Hematopoietic multipotent progenitor cell treated with erythropoietin and hydrocortisone succinate and interleukin-3 and kit ligand, for 17 days (in vitro differentiated cells): ENCODE data around the gene CALM3.

ENCODE experiments used
- DNase-seq: peaks from one replicate; pipeline ENCODE4 v3.0.0-alpha.2; 2015; ENCODE audit warnings: low spot score

The CALM3 gene

DNA sequence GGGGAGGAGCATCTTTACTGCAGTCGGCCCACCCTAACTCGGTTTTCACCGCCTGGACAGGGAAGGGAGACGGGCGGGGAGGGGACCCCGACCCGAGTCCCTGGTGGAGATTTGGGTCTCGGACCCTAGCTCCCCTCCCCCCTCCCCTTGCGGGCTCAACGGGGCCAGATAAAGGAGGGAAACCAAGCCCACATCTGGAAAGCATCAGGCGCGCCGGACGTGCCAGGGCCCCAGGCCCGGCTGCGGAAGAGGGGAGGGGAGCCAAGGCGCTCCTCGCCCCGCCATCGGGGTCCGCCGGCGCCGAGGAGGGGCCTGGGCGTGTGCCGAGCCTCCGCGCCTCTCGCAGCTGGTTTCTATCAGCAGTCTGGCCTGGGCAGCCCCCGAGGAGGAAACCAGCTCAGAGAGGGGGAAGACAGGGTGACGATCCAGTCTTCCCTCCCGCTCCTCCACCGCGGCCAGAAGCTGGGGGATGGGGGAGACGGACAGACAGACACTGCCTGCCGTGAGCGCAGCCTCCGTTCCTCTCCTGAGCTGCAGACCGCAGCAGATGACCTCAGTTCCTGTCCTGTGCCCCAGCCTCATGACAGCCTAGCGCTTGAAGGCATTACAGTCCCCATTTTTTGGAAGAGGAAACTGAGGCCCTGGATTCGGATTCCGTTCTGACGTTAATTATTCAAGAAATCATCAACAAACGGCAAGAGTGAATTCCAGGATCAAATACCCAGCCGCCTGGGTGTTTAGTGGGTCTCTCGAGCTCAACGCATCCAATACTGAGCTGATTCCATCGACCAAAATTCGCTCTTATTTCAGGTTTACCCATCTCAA, 38.4 kb downstream of the CALM3 start:
- no peak for DNase-seq

DNA sequence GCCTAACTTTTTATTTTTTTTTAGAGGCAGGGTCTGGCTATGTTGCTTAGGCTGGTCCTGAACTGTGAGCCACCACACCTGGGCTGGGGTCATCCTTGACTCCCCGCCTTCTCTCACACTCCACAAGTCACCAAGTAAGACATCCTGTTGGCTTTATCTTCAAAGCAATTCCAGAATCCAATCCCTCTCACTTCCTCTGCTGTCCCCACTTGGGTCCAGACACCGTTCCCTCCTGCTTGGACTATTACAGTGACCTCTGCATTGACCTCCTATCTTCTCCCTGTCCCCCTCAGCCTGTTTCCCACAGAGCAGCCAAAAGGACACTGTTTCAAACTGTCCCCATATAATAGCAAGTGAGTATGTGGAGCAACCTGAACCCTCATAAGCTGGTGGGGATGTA, 39.5 kb downstream of the CALM3 start:
- DNase-seq: no peak

DNA sequence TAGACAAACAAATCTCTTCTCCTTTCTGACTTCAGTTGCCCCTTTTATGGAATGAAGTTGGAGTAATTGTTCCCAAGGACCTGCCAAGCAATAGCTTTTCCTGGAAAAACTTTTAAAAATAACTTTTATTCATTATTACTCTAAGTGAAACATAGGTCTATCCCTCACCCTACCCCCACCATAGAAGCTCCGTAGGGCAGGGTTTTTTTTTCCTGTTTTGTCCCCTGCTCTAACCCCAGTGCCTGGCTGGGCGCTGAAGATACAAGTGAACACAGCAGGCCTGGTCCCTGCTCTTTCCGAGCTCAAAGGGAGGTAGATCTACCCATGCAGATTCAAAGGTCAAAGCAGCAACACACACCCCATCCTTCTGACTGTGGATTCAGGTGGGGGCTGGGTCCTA, 43.6 kb downstream of the CALM3 start:
- no peak for DNase-seq

DNA sequence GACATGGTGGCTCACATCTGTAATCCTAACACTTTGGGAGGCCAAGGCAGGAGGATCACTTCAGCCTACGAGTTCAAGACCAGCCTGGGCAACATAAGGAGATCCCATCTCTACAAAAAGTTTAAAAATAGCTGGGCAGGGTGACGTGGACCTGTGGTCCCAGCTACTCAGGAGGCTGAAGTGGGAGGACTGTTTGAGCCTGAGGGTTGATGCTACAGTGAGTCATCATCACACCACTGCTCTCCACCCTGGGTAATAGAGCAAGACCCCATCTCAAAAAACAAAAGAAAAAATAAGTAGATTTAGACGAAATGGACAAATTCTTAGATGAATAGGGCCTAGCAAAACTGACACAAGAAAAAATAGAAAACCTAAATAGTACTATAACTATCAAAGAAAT, 45.3 kb downstream of the CALM3 start:
- no peak for DNase-seq

DNA sequence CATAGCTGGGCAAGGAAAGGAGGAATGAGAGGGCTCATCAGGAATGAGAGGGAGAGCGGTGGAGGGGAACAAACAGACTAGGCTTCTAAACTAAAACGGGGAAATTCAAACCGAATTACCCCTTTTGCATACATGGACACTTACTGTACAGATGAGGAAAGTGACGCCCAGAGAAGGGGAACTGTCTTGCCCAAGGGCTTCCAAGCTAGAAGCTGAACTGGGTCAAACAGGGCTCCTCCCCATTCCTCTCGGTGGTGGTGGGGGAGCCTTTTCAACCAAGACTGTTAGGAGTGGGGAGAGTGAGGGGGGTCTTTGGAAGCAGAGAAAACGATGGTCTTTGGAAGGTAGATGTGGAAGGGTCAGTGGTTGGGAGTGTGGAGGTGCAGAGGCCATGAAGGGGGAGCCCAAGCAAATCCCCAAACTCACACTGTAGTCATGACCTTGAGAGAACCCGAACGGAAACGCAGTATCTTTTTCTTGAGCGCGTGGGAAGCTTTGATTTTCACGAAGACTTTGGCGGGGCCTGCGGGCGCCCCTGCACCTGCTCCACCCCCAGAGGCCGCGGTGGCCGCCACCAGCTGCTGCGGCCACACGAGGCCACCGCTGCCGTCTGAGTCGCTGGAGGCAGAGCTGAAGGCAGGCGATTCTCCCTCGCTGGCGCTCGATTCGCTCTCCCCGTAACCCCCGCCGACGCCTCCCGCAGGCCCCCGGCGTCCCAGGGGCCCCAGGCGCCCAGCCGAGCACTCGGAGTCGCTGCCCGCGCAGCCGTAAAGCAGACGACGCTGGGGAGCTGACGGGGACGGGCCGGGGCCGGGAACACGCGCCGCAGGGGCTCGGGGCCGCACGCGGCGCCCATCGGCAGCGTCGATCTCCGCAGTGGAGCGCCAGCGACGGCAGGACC, 47.2 kb downstream of the CALM3 start:
- DNase-seq: no peak

DNA sequence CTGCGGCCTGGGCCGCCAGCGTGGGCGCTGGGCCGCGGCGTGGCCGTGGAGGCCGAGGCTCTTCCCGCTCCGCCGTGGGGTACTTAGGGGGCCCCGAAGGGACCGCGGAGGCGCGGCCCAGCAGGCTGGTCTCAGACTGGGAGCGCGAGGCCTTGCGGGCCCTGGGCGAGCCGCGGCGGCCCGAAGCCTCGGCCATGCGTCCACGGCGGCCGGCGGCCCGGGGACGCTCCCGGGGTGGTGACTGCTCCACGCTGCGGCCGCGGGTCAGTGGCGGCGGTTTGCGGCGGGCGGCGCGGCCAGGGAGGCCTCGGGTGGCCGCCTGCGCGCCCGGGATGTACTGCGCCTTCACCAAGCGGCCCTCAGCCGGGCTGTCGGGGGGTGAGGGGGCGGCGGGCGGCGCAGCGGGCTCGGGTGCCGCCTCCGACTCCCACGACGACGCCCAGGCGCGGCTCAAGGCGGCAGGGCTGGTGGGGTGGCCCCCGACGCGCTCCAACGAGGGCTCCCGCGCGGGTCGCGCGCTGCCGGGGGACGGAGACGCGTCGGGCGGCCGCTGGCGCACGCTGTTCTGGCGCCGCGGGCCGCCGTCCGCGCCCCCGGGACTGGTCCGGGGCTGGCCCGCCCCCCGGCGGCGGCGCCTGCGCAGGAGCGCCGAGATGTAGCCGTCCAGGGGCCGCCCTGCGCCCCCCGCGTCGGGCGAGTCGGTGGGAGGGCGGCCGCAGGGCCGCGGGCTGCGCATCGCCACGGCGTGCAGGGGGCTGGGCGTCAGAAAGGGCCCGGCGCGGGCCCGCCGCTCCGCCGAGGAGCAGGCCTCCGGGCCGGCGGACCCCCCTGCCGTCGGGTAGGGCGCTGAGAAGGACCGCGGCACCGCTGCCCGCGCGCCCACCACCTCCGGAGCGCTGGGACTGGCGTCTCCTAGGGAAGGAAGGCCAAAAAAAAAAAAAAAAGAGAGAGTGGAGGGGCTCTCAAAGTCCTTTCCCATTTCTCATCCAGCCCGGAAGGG, 48.1 kb downstream of the CALM3 start:
- DNase-seq: no peak

DNA sequence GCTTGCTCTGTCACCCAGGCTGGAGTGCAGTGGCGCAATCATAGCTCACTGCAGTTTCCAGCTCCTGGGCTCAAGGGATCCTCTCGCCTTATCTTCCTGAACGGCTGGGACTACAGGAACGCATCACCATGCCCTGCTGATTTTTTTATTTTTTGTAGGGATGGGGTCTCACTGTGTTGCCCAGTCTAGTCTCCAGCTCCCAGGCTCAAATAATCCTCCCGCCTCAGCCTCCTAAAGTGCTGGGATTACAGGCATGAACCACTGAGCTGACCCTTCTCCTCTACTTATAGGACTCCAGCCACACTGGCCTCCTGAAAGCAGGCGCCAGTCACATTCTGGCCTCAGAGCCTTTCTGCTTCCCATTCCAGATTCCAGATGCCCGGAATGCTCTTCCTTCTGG, 49.3 kb downstream of the CALM3 start:
- no peak for DNase-seq

DNA sequence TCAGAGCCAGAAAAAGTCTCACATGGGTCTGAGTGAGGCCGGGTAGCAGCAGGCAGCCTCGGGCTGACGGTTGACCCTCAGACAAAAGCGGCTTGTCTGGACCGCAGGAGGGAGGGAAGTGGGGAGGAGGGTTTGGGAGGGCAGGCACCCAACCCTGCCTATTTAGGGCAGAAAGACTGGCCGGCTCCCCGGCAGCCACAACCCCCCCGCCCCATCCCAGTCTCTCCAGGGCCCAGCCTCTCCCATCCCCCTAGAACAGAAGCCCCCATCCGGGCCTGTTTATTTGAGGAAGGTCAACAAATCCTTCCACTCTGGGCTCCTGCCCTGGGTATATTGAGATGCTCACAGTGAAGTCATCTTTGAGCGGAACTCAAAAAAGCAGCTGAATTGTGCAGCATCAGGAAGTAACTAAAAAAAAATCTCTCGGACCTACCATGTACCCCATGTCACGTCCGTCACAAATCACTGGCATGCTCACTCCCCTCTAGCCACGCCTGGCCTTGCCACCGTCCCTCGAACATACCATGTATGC, 53.6 kb downstream of the CALM3 start:
- DNase-seq: no peak

DNA sequence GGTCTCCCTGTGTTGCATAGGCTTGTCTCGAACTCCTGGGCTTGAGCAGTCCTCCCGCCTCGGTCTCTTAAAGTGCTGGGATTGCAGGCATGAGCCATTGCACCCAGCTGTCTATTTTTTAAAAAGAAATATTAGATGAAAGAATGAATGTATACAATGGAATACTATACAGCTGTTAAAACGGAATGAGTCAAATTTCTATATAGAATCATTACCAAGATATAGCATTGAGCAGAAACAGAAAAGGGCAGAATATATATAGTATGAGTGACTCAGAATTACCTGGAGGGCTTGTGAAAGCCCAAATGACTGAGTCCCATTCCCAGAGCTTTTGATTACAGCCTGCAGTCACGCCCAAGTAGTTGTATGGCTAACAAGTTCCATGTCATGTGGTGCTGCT, 55.4 kb downstream of the CALM3 start:
- no peak for DNase-seq

DNA sequence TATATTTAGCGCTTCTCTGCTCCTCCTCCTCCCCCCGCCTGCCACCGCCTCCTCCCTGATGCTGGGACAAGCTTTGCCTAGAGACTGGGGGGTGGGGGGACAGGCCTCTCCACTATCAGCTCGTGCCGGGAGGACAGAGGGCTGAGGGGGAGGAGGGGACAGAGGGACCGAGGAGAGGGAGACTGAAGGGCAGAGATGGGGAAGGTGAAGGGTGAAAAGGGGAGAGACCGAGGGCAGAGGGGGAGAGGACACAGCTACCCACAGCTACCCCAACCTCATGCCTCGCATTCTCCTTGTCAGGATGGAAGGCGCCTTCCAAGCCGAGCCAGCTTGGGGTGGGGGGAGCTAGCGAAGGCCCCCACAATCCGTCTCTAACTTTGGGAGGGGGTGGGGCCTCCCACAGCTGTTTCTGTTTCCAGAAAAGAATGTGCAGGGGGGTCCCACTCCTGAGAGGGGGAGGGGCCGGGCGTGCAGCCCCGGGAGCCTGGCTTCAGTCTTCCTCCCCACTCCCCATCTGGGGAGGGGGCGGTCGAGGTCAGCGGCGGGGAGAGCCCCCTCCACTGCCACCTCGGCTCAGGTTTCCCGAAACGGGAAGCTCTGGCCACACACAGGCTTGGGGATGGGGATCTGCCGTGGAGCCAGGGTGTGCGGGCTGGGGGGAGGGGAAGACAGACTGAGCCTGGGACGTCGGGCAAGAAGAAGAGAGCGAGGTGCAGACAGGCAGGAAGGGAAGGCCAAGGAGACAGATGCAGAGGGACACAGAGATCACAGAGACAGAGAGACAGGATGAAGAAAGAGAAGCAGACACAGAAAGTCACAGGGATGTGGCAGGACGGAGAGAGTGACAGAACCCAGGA, 58.2 kb downstream of the CALM3 start:
- no peak for DNase-seq

DNA sequence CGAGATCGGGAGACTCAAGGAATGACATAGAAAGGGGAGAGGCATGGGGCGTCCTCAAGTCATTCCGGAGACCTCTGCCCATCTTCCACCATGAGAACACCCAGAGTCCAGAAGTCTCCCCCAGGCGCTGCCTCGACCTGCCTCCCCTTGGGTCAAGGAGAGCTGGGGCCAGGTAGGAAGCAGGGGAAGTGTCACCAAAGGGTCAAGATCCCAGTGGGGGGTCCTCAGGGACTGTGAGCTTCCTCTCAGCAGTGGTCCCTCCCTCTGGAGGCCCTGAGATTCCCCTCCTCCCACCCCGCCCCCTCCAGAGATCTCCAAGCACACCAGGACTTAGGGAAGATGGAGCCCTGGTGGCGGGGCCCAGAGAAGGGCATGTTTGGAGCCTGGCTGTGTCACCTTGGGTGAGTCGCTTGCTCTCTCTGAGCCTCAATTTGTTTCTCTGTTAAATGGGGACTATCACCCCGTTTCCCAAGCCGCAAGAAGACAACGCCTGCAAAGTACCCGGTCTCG, 58.9 kb downstream of the CALM3 start:
- peak; percentile 6 for DNase-seq
